BJ (cell line): ENCODE results near the gene USP6NL. TPM values are rescaled to one million over a fixed set of nuclear protein-coding genes. Genes with fewer than 3 reads are reported as not detected.

Experiments
- CTCF ChIA-PET: fragments of 350-600 bp; formaldehyde crosslinking; extraction: SDS; loops from one replicate; lab custom pipeline; 2021; ENCODE audit warnings: antibody characterized with exemption, inconsistent platforms; lab: Yijun Ruan, JAX
- POLR2A ChIA-PET: fragments of 300-600 bp; sonication (Branson Sonifier 250); formaldehyde crosslinking; extraction: SDS; loops from one replicate; lab custom pipeline; 2021; ENCODE audit warnings: antibody characterized with exemption; lab: Charles Lee
- DNase-seq: peaks from one replicate; pipeline ENCODE4 v3.0.0-alpha.2; 2011; ENCODE audit warnings: low read depth
- H3K27me3 ChIP-seq: 2 replicates; pipeline ENCODE4 v1.6.0; 2011; ENCODE audit warnings: low read length; ENCODE audit not compliant: control insufficient read depth, insufficient read depth
- H3K36me3 ChIP-seq: 2 replicates; pipeline ENCODE4 v1.5.1; 2011; ENCODE audit warnings: low read length; ENCODE audit not compliant: control insufficient read depth, insufficient read depth
- H3K4me3 ChIP-seq: 2 replicates; pipeline ENCODE4 v1.5.1; 2011; ENCODE audit warnings: low read depth, mild to moderate bottlenecking, control low read depth, low read length
- CTCF ChIP-seq: IDR thresholded peaks from 2 replicates; pipeline ENCODE4 v1.5.1; 2011; ENCODE audit warnings: low read depth, mild to moderate bottlenecking, control low read depth, inconsistent platforms, low read length, moderate library complexity; ENCODE audit not compliant: insufficient read depth
- polyA plus RNA-seq: library from polyadenylated mRNA; depleted of rRNA; stranded (reverse); fragments of >200 nt; gene quantifications from 2 replicates; pipeline ENCODE4 v1.2.3, GENCODE V29; 2011

The USP6NL gene
- polyA plus RNA-seq, 1 experiment: 7.7 TPM

GRCh38 chr10:11602919-11603523 is 8.4 kb downstream of the USP6NL start:
- Histone ChIP-seq H3K27me3 (no peaks in the 10 kb centered on the region), H3K4me3 (no peak overlapping the region), H3K36me3 (no peaks in the 10 kb centered on the region)
- TF ChIP-seq CTCF: no peak
- POLR2A ChIA-PET: no interaction called here
- no peak for DNase-seq
- CTCF ChIA-PET: interaction anchor here (0.6 kb wide), 1 partner anchor 136 kb away, joined by 3 read pairs; no protein-coding TSS in a partner anchor

GRCh38 chr10:11602358-11602757 is 9.1 kb downstream of the USP6NL start:
- no peaks in the 10 kb centered on the region for H3K36me3 ChIP-seq
- DNase-seq: no peak
- no peaks in the 10 kb centered on the region for H3K27me3 ChIP-seq
- CTCF ChIA-PET: no interaction called here
- POLR2A ChIA-PET: no interaction called here
- H3K4me3 ChIP-seq: no peak overlapping the region
- TF ChIP-seq CTCF: no peak

GRCh38 chr10:11601670-11602069 is 9.8 kb downstream of the USP6NL start:
- no peak for TF ChIP-seq CTCF
- CTCF ChIA-PET: no interaction called here
- DNase-seq: no peak
- Histone ChIP-seq H3K27me3 (no peaks in the 10 kb centered on the region), H3K36me3 (no peaks in the 10 kb centered on the region), H3K4me3 (no peak overlapping the region)
- POLR2A ChIA-PET: no interaction called here

GRCh38 chr10:11600280-11600679 is 11.2 kb downstream of the USP6NL start:
- no peak for DNase-seq
- H3K27me3 ChIP-seq: no peaks in the 10 kb centered on the region
- no peak overlapping the region for H3K4me3 ChIP-seq
- no peaks in the 10 kb centered on the region for H3K36me3 ChIP-seq
- TF ChIP-seq CTCF: no peak
- POLR2A ChIA-PET: no interaction called here
- CTCF ChIA-PET: no interaction called here

- POLR2A ChIA-PET: no interaction called here
- no peak for TF ChIP-seq CTCF
- H3K36me3 ChIP-seq: no peaks in the 10 kb centered on the region
- H3K27me3 ChIP-seq: no peaks in the 10 kb centered on the region
- DNase-seq: no peak
- CTCF ChIA-PET: no interaction called here
- H3K4me3 ChIP-seq: no peak overlapping the region
Measured at GRCh38 chr10:11598712-11599397, 12.6 kb downstream of the USP6NL start.
